Measurements from ENCODE around the gene SIGLEC14. TPM values are rescaled to one million over a fixed set of nuclear protein-coding genes. Genes with fewer than 3 reads are reported as not detected.

SIGLEC14 gene
- total RNA-seq, 2 experiments from 2014 or later, result not detected

GRCh38 chr19:51610576-51610975 is 36.0 kb downstream of the SIGLEC14 start:
- POLR2A ChIA-PET, result no interaction called here
- TF ChIP-seq EZH2phosphoT487 (IDR thresholded peaks at IDR 0.05; ENCODE audit: borderline replicate concordance, low read depth, low read length), result no peak
- TF ChIP-seq, protein P1, sequence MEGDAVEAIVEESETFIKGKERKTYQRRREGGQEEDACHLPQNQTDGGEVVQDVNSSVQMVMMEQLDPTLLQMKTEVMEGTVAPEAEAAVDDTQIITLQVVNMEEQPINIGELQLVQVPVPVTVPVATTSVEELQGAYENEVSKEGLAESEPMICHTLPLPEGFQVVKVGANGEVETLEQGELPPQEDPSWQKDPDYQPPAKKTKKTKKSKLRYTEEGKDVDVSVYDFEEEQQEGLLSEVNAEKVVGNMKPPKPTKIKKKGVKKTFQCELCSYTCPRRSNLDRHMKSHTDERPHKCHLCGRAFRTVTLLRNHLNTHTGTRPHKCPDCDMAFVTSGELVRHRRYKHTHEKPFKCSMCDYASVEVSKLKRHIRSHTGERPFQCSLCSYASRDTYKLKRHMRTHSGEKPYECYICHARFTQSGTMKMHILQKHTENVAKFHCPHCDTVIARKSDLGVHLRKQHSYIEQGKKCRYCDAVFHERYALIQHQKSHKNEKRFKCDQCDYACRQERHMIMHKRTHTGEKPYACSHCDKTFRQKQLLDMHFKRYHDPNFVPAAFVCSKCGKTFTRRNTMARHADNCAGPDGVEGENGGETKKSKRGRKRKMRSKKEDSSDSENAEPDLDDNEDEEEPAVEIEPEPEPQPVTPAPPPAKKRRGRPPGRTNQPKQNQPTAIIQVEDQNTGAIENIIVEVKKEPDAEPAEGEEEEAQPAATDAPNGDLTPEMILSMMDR (conservative IDR thresholded peaks at IDR 0.05; ENCODE audit: low read length), result no peak
- DNase-seq (ENCODE audit: low spot score), result no peak
- no TSS peak for BruUV-seq (replicated peaks)
- no peaks in the 10 kb centered on the region for H3K79me2 ChIP-seq (ENCODE audit: insufficient read depth, low read depth, low read length)
- H2AFZ ChIP-seq (ENCODE audit: low read length), result no peak overlapping the region
- CTCF ChIA-PET (ENCODE audit: unreplicated experiment), result no interaction called here
- no peaks in the 10 kb centered on the region for H3K36me3 ChIP-seq (ENCODE audit: insufficient read depth, low read length)
- no peaks in the 10 kb centered on the region for H3K9me3 ChIP-seq (ENCODE audit: low read length)
- H4K20me1 ChIP-seq (ENCODE audit: insufficient read depth, low read length), result no peaks in the 10 kb centered on the region
- H3K27ac ChIP-seq (ENCODE audit: low read depth, low read length, poor library complexity, severe bottlenecking), result no peak overlapping the region
- no peak overlapping the region for H3K4me3 ChIP-seq (ENCODE audit: low read depth, low read length, poor library complexity, severe bottlenecking)
- H3K9me2 ChIP-seq (ENCODE audit: insufficient read depth, low read length), result no peaks in the 10 kb centered on the region
- peaks cover 29% of the 10 kb centered on the region for H3K4me1 ChIP-seq (ENCODE audit: insufficient read depth, low read length, poor library complexity, severe bottlenecking)
- intact Hi-C loops (cut with micrococcal nuclease; ENCODE audit: unreplicated experiment), result no loop called here
- no peak overlapping the region for H3K4me2 ChIP-seq (ENCODE audit: low read length)

DNA sequence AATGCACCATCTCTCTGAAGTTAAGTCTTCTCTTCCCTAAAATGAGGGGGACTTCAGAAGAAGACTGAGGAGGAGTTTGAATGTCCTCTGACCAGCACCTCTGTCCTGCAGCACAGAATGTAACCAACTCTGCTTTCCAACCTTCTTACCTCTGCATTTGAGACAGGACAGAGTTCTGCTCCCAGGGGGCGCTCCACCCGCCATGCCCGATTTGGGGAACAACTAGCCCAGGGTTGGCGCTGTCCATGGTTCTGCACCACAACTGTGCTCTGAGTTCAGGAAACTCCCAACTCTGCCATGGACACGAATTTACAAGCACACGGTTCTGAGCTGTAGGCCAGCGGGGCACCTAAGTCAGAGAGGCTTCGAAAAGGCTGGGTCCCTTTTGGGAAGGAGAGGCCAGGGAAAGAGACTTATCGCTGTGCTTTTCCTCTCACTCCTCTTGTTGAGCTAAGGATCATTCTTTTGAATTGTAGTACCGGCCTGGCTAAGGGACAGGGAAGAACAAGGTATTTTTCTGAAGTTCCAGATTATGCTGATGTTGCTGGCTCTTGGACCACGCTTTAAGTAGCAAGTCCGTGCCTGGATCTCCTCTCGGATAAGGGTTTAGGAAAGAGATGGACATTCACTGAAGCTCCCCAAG is 38.6 kb downstream of the SIGLEC14 start:
- POLR2A ChIA-PET, result interaction anchor here (0.7 kb wide), 1 partner anchor 12 kb away, joined by 3 read pairs; no protein-coding TSS in a partner anchor

More for the DNA sequence above, 38.6 kb downstream of the SIGLEC14 start:
- Histone ChIP-seq H4K20me1 (ENCODE audit: insufficient read depth, low read length) (no peaks in the 10 kb centered on the region), H3K27ac (ENCODE audit: low read depth, low read length, poor library complexity, severe bottlenecking) (peak overlapping the region; percentile 94), H3K36me3 (ENCODE audit: insufficient read depth, low read length) (no peaks in the 10 kb centered on the region), H3K9me3 (ENCODE audit: low read length) (no peaks in the 10 kb centered on the region), H3K4me1 (ENCODE audit: insufficient read depth, low read length, poor library complexity, severe bottlenecking) (peaks cover 36% of the 10 kb centered on the region), H2AFZ (ENCODE audit: low read length) (no peak overlapping the region), H3K4me2 (ENCODE audit: low read length) (peak overlapping the region; percentile 74), H3K79me2 (ENCODE audit: insufficient read depth, low read depth, low read length) (no peaks in the 10 kb centered on the region), H3K9me2 (ENCODE audit: insufficient read depth, low read length) (no peaks in the 10 kb centered on the region), H3K4me3 (ENCODE audit: low read depth, low read length, poor library complexity, severe bottlenecking) (peak overlapping the region; percentile 47)
- BruUV-seq (replicated peaks), result no TSS peak
- DNase-seq (ENCODE audit: low spot score), result peak; percentile 81
- no peak for TF ChIP-seq EZH2phosphoT487 (IDR thresholded peaks at IDR 0.05; ENCODE audit: borderline replicate concordance, low read depth, low read length)
- TF ChIP-seq, protein P1 (conservative IDR thresholded peaks at IDR 0.05; ENCODE audit: low read length), result peak; percentile 92
- CTCF ChIA-PET (ENCODE audit: unreplicated experiment), result no interaction called here
- intact Hi-C loops (cut with micrococcal nuclease; ENCODE audit: unreplicated experiment), result loop anchor here (1.0 to 10.0 kb wide), 3 partner anchors 29 to 1283 kb away; partner anchors contain the start of gene KCNC3

All from OCI-LY7 (cell line).